Measurements from ENCODE around the gene LELP1. TPM values are rescaled to one million over a fixed set of nuclear protein-coding genes. Genes with fewer than 3 reads are reported as not detected.

The LELP1 gene
- total and polyA plus RNA-seq, 2 of the 13 experiments (the other 11 are each of a cell fraction or from before 2014, with no cell fraction given), result not detected

DNA sequence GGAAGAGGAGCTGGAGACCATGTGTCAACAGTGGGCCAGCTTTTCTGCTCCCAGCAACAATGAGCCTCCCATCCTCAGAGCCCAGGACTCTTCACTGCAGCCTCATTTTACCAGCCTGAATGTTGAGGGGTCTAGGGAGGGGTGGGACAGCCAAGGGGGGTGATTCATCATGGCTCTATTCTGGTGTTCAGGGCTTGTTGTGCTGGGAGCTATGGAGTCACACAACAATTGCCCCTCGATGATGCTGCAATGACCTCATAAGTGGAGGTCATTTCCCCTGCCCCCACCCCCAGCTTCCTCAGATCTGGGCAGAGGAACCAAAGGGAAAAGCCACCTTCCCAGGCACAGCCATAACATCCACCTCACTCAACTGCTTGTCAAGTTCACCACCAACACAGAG is at the start of gene LELP1 (continued):
- TF ChIP-seq ZSCAN31 (CRISPR knock-in tag; IDR thresholded peaks at IDR 0.05; ENCODE audit: low read depth) (no peak), POLR2AphosphoS5 (IDR thresholded peaks at IDR 0.05; ENCODE audit: low read depth, low read length) (no peak), ZNF501 (CRISPR knock-in tag; IDR thresholded peaks at IDR 0.05) (no peak), SMAD3 (CRISPR knock-in tag; IDR thresholded peaks at IDR 0.05) (no peak), TP53 (CRISPR knock-in tag; conservative IDR thresholded peaks at IDR 0.05) (no peak), ZBTB49 (CRISPR knock-in tag; IDR thresholded peaks at IDR 0.05; ENCODE audit: borderline replicate concordance) (no peak), HINFP (CRISPR knock-in tag; IDR thresholded peaks at IDR 0.05; ENCODE audit: low read depth) (no peak), ZNF317 (CRISPR knock-in tag; IDR thresholded peaks at IDR 0.05) (no peak), HNF4G (IDR thresholded peaks at IDR 0.05; ENCODE audit: borderline replicate concordance, low read depth, low read length) (no peak), HNF4G (CRISPR knock-in tag; IDR thresholded peaks at IDR 0.05; ENCODE audit: borderline replicate concordance, low read depth) (no peak)
- TF ChIP-seq, protein P1, sequence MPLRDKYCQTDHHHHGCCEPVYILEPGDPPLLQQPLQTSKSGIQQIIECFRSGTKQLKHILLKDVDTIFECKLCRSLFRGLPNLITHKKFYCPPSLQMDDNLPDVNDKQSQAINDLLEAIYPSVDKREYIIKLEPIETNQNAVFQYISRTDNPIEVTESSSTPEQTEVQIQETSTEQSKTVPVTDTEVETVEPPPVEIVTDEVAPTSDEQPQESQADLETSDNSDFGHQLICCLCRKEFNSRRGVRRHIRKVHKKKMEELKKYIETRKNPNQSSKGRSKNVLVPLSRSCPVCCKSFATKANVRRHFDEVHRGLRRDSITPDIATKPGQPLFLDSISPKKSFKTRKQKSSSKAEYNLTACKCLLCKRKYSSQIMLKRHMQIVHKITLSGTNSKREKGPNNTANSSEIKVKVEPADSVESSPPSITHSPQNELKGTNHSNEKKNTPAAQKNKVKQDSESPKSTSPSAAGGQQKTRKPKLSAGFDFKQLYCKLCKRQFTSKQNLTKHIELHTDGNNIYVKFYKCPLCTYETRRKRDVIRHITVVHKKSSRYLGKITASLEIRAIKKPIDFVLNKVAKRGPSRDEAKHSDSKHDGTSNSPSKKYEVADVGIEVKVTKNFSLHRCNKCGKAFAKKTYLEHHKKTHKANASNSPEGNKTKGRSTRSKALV (CRISPR knock-in tag; IDR thresholded peaks at IDR 0.05), result no peak

Data from HepG2 (cell line).